Measurements from ENCODE around the gene DTX3. TPM values are rescaled to one million over a fixed set of nuclear protein-coding genes. Genes with fewer than 3 reads are reported as not detected.

The DTX3 gene
- total RNA-seq, 2 donors from 2014 or later = 42.2 to 59.9 TPM

- Histone ChIP-seq H3K27ac (no peak overlapping the region), H3K9me3 (no peaks in the 10 kb centered on the region), H3K4me1 (replicated peaks) (no peaks in the 10 kb centered on the region), H3K4me3 (no peak overlapping the region), H3K36me3 (no peaks in the 10 kb centered on the region), H3K27me3 (replicated peaks; ENCODE audit: insufficient read depth) (no peaks in the 10 kb centered on the region)
- TF ChIP-seq POLR2A (IDR thresholded peaks at IDR 0.05) (no peak), POLR2AphosphoS5 (IDR thresholded peaks at IDR 0.05) (no peak)
- intact Hi-C loops (cut with DNase I) = no loop called here
- 88% methylated on average over 10 of the region's 10 CpGs for WGBS
- no peak for DNase-seq (ENCODE audit: low spot score)
These were observed 29.8 kb upstream of the DTX3 start for GRCh38 chr12:57574795-57575194.

DNA sequence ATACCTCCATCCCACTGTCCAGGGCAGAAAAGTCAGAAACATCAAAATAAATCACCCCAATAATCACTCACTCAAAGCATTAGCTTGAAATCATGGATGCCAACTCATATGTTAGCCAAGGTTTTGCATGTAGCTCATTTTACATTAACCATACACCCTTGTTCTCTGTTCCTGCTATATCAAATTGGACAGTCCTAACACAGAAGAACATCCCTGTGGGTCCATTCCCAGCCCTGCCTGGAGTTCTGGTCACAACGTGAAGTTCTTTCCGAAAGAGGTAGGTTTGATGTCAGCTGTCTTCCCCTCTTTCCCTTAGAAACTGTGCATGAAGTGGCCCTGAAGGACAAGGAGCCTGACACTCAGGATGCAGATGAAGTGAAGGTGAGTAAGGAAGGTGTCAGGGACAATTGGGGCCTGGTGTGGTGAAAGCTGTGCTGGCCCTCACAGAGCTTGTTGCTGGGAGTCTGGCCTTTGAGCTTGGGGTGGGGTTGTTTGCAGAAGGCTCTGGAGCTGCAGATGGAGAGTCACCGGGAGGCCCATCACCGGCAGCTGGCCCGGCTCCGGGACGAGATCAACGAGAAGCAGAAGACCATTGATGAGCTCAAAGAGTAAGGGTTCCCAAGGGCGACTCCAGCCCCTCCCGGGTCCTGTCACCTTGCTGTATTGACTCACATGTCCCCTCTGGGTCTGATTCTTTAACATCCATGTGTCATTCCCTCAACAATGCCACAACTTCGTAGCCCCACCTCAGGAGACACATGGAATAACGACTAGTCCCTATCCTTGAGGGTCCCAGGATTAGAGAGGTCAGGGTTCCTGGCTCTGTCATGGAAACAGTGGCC, 28.6 kb upstream of the DTX3 start:
- H3K4me1 ChIP-seq (replicated peaks) = no peaks in the 10 kb centered on the region
- DNase-seq (ENCODE audit: low spot score) = no peak
- no peaks in the 10 kb centered on the region for H3K9me3 ChIP-seq
- TF ChIP-seq POLR2A (IDR thresholded peaks at IDR 0.05) (no peak), POLR2AphosphoS5 (IDR thresholded peaks at IDR 0.05) (no peak)
- TF ChIP-seq, protein P1, sequence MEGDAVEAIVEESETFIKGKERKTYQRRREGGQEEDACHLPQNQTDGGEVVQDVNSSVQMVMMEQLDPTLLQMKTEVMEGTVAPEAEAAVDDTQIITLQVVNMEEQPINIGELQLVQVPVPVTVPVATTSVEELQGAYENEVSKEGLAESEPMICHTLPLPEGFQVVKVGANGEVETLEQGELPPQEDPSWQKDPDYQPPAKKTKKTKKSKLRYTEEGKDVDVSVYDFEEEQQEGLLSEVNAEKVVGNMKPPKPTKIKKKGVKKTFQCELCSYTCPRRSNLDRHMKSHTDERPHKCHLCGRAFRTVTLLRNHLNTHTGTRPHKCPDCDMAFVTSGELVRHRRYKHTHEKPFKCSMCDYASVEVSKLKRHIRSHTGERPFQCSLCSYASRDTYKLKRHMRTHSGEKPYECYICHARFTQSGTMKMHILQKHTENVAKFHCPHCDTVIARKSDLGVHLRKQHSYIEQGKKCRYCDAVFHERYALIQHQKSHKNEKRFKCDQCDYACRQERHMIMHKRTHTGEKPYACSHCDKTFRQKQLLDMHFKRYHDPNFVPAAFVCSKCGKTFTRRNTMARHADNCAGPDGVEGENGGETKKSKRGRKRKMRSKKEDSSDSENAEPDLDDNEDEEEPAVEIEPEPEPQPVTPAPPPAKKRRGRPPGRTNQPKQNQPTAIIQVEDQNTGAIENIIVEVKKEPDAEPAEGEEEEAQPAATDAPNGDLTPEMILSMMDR (IDR thresholded peaks at IDR 0.05) = no peak
- 83% methylated on average over 12 of the region's 12 CpGs for WGBS
- no peak overlapping the region for H3K27ac ChIP-seq
- H3K36me3 ChIP-seq = no peaks in the 10 kb centered on the region
- intact Hi-C loops (cut with DNase I) = no loop called here
- no peaks in the 10 kb centered on the region for H3K27me3 ChIP-seq (replicated peaks; ENCODE audit: insufficient read depth)
- H3K4me3 ChIP-seq = no peak overlapping the region

DNA sequence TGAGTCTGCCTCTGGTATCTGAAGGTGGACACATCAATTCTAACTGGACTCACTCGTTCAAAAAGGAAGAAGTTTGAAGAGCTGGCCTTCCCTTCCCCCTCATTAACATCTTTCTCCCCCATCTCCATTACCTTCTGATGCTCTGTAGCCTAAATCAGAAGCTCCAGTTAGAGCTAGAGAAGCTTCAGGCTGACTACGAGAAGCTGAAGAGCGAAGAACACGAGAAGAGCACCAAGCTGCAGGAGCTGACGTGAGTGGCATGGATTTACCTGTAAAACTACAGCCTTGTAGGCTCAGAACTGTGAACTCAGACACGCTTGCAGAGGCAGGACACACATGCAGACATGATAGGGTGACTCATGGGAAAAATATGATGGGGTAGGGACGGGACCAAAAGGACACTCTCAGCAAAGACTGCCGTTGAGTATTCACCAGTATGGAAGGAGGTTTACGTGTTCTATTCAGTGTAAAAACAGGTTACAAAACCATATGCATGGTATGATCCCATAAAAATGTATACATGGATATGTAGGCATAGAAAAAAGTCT, 27.9 kb upstream of the DTX3 start:
- H3K4me3 ChIP-seq = no peak overlapping the region

DNA sequence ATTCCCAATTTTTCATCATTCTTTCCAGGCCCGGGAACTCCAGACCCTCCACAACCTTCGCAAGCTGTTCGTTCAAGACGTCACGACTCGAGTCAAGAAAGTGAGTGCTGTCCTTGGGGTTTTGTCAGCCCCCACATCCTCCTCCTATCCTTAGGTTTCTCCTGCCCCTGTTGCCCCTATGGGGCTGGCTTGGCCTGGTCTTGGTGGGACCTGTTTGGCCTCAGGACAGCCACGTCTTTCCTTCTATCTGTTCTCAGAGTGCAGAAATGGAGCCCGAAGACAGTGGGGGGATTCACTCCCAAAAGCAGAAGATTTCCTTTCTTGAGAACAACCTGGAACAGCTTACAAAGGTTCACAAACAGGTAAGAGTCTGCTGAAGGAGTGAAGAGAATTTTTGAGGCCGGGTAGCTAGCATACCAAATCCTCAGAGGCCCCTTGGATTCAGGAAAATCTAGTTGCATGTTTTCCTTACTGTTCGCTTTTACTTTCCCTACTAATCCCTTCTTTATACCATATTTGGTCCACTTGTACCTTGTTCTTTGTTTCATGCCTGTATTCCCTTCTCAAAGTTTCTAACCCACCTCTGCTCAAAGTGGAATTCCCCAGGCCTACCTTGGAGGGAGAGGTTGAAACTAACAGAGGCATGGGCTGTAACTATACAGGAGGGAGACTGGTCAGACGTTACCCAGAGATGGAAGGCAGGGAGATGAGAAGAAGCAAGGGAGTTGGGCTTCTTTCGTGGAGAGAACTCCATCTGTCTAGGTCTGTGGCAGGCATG, 26.5 kb upstream of the DTX3 start:
- 85% methylated on average over 12 of the region's 12 CpGs for WGBS
- DNase-seq (ENCODE audit: low spot score) = no peak
- H3K4me3 ChIP-seq = no peak overlapping the region
- no peak for TF ChIP-seq POLR2AphosphoS5 (IDR thresholded peaks at IDR 0.05)
- TF ChIP-seq, protein P1 (IDR thresholded peaks at IDR 0.05) = no peak
- TF ChIP-seq POLR2A (IDR thresholded peaks at IDR 0.05) = no peak
- no peaks in the 10 kb centered on the region for H3K27me3 ChIP-seq (replicated peaks; ENCODE audit: insufficient read depth)
- no peaks in the 10 kb centered on the region for H3K9me3 ChIP-seq
- H3K27ac ChIP-seq = no peak overlapping the region
- no peaks in the 10 kb centered on the region for H3K4me1 ChIP-seq (replicated peaks)
- no peaks in the 10 kb centered on the region for H3K36me3 ChIP-seq
- intact Hi-C loops (cut with DNase I) = no loop called here

More for the DNA sequence above, 27.9 kb upstream of the DTX3 start:
- no peak for DNase-seq (ENCODE audit: low spot score)
- H3K9me3 ChIP-seq = no peaks in the 10 kb centered on the region
- intact Hi-C loops (cut with DNase I) = no loop called here
- no peaks in the 10 kb centered on the region for H3K36me3 ChIP-seq
- TF ChIP-seq POLR2A (IDR thresholded peaks at IDR 0.05) (no peak), POLR2AphosphoS5 (IDR thresholded peaks at IDR 0.05) (no peak)
- TF ChIP-seq, protein P1 (IDR thresholded peaks at IDR 0.05) = no peak
- no peaks in the 10 kb centered on the region for H3K4me1 ChIP-seq (replicated peaks)
- 66% methylated on average over 9 of the region's 9 CpGs for WGBS
- H3K27me3 ChIP-seq (replicated peaks; ENCODE audit: insufficient read depth) = no peaks in the 10 kb centered on the region
- no peak overlapping the region for H3K27ac ChIP-seq

DNA sequence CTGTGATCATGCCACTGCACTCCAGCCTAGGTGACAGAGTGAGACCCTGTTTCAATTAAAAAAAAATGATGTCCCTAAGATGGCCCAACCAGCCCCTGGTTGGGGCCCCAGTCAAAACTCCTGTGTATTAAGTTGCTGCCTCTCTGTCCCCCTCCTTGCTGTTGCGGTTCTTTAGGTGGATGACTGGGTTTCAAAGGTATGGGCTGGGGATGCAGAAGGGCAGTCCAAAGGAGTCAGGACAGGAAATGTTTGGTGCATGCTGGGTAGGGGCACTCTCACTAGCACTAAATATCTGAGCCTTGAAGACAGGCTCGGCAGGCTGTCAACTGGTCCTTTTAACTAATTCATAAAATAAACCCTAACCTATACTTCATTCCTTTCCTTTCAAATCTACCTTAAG, 25.6 kb upstream of the DTX3 start:
- intact Hi-C loops (cut with DNase I) = no loop called here
- Histone ChIP-seq H3K36me3 (no peaks in the 10 kb centered on the region), H3K27me3 (replicated peaks; ENCODE audit: insufficient read depth) (no peaks in the 10 kb centered on the region), H3K27ac (no peak overlapping the region), H3K9me3 (no peaks in the 10 kb centered on the region), H3K4me3 (no peak overlapping the region), H3K4me1 (replicated peaks) (no peaks in the 10 kb centered on the region)
- WGBS = 48% methylated on average over 2 of the region's 2 CpGs
- TF ChIP-seq POLR2AphosphoS5 (IDR thresholded peaks at IDR 0.05) = no peak
- TF ChIP-seq, protein P1 (IDR thresholded peaks at IDR 0.05) = no peak
- TF ChIP-seq POLR2A (IDR thresholded peaks at IDR 0.05) = no peak
- no peak for DNase-seq (ENCODE audit: low spot score)
